DOHH2 (cell line): ENCODE measurements around the gene MGAT5.

Source experiments
- EZH2phosphoT487 ChIP-seq: fragments of 200-600 bp; sonication (generic); IDR thresholded peaks from 2 replicates; pipeline ENCODE4 v1.6.1; 2017; ENCODE audit warnings: borderline replicate concordance, mild to moderate bottlenecking, antibody characterized with exemption, low read length, moderate library complexity, mixed read lengths
- TF ChIP-seq, protein P1 (sequence below): fragments of 200-600 bp; sonication (generic); IDR thresholded peaks from one replicate; pipeline ENCODE4 v1.5.1; 2014; ENCODE audit warnings: antibody characterized with exemption, mild to moderate bottlenecking, low read depth, low read length; ENCODE audit not compliant: poor library complexity, severe bottlenecking

DNA sequence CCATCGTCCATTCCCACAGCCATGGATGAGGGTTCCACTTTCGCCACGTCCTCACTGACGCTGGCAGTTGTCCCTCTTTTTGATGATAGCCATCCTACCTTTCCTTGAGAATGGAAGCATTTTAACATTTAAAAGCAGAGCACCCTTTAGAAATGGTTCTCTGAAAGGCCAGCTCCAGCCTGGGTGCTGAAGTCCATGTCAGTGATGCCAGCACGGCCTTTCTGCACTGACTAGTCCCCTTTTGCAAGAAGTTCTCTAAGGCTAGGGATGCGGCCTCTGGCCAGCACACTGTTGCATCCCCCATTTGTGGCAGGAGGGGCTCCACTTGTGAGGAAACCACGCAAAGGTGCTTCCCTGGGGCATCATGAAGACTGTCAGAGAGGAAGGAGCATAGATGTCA lies 203.5 kb downstream of the MGAT5 start:
- TF ChIP-seq, protein P1, sequence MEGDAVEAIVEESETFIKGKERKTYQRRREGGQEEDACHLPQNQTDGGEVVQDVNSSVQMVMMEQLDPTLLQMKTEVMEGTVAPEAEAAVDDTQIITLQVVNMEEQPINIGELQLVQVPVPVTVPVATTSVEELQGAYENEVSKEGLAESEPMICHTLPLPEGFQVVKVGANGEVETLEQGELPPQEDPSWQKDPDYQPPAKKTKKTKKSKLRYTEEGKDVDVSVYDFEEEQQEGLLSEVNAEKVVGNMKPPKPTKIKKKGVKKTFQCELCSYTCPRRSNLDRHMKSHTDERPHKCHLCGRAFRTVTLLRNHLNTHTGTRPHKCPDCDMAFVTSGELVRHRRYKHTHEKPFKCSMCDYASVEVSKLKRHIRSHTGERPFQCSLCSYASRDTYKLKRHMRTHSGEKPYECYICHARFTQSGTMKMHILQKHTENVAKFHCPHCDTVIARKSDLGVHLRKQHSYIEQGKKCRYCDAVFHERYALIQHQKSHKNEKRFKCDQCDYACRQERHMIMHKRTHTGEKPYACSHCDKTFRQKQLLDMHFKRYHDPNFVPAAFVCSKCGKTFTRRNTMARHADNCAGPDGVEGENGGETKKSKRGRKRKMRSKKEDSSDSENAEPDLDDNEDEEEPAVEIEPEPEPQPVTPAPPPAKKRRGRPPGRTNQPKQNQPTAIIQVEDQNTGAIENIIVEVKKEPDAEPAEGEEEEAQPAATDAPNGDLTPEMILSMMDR, result no peak
- TF ChIP-seq EZH2phosphoT487, result no peak
